Muscle of arm (tissue), 12 donors: ENCODE measurements around the gene FCER1G. TPM values are rescaled to one million over a fixed set of nuclear protein-coding genes. Genes with fewer than 3 reads are reported as not detected.
"Not testable (repeated sequence)": the region's sequence is repeated elsewhere in the genome, so short reads cannot be mapped to it uniquely, and the experiment has no call there.

Source experiments
- DNase-seq: peaks from one replicate; pipeline ENCODE4 v3.0.0-alpha.2; 2013
- polyA plus RNA-seq, 12 donors: library from polyadenylated mRNA; unstranded; fragments of 120-200 nt; gene quantifications; one replicate each; pipeline ENCODE4 v1.2.1, GENCODE V29; 2013; ENCODE audit not compliant: insufficient read length in 12 of 12

Gene FCER1G
- polyA plus RNA-seq, 12 donors = 12.5 to 37.0 (median 18.9) TPM; not detected in 2

DNA sequence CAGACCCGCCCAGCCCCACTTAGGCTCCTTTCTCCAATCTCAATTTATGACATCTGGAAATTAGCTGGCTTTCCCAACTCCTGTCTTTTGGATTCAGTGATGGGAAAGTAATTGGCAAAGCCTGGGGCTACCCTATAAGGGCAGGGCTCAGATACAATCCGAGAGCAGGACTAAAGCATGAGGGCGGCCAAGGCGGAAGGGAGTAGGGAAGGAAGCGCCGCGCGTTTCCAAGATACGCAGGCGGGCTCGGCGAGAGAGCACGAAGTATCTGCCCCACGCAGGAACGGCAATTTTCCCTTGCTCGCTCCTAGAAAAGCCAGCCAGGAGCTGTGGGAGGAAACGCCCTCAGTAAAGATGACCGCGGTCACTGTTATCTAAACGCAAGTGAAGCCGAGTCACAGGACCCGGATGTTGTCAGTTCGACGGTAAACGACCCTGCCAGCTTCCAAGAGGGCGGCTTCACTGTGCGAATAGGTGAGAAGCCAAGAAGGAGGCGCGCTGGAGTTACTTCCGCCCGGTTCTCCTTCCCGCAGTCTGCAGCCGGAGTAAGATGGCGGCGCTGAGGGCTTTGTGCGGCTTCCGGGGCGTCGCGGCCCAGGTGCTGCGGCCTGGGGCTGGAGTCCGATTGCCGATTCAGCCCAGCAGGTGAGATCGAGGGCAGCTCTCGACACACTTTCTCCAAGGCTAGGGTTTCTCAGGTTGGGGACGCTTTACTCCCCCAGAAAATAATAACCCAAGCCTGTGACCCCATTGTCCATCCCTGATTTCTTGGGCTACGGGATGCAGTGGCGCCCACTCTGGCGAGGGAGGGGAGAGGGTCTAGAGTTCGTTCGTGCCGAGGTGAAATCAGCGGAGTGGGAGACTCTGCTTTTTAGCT, 13.0 kb upstream of the FCER1G start, which contains the start of gene NDUFS2:
NDUFS2 (plus strand) TSS at position 532 of the 877 bp plus-strand sequence; CDS start at position 551, 19 bp downstream.
- peak; percentile 98 for DNase-seq

DNA sequence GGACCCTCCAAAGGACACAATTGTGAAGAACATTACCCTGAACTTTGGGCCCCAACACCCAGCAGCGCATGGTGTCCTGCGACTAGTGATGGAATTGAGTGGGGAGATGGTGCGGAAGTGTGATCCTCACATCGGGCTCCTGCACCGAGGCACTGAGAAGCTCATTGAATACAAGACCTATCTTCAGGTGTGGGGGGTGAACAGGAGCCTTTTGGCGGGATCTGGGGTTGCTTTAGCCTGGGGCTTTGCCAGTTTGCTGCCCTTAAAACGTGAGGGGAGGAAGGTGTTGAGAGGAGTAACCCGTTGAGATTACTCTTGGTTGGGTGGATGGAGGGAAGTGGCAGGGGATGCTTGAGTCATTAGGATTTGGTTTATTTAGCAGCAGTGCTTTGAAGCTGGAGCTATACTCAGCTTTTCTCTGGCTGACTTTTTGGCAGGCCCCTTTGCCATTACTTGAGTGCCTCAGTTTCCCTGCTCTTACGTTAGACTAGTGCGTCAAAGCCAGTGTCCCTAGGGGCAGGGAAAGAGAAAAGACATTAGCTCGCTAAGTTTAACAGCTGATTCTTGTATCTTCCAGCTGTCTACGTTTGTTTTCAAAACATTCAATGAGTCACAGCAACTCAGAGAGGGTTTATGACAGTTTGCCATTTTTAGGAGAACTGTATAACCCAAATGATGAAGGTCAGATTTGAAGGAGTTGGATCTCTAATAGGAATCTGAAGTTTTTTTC, 8.5 kb upstream of the FCER1G start:
- no peak for DNase-seq

DNA sequence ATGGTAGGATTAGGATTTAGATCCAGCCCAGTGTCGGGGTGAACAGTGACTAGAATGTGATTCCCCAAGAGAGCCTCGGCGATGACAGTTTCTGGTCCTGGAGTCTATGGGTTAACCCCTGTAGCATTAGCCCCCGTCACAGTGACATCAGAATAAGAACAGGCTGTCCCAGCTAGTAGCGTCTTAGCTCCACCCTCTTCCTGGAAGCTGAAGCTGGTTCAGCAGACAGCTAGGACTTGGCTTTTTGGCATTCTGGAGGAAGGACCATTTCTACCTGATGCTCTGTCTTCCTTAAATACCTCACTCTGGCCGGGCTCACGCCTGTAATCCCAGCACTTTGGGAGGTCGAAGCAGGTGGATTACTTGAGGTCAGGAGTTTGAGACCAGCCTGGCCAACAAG, 7.9 kb upstream of the FCER1G start:
- DNase-seq = no peak

DNA sequence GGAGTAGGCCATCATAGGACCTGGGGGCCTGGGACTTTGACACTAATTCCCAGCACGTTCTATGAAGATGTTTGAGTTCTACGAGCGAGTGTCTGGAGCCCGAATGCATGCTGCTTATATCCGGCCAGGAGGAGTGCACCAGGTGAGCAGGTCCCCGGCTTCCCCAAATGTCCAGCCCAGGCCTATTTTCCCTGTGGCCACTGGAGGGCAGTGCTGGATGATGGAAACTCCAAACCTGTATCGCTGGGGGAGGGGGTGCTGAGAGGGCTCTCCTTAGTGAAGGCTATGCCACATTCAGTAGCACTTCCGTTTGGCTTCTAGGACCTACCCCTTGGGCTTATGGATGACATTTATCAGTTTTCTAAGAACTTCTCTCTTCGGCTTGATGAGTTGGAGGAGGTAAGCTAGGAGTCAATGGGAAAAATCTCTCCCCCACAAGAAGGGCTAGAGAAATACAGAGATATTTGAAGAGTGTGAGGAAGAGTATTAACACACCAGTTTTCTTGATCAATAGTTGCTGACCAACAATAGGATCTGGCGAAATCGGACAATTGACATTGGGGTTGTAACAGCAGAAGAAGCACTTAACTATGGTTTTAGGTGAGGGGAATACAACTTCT, 5.2 kb upstream of the FCER1G start:
- no peak for DNase-seq

DNA sequence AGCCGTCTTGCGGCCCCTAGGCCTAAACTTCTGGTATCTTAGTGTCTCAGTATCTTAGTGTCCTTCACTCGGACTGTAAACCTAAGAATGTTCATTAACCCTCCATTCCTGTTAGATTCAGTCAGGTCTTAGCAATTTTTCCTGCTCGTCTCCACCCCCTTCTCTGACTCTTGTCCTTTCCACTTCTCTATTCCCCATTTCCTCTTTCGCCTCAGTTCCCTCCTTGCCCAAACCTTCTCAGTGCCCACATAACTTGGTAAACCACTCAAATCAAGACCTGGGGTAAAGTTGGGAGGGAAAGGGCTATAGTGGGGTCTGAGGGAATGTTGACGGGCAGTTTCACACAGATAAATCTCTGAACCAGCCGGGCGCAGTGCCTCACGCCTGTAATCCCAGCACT, 726 bp upstream of the FCER1G start:
- DNase-seq = no peak

DNA sequence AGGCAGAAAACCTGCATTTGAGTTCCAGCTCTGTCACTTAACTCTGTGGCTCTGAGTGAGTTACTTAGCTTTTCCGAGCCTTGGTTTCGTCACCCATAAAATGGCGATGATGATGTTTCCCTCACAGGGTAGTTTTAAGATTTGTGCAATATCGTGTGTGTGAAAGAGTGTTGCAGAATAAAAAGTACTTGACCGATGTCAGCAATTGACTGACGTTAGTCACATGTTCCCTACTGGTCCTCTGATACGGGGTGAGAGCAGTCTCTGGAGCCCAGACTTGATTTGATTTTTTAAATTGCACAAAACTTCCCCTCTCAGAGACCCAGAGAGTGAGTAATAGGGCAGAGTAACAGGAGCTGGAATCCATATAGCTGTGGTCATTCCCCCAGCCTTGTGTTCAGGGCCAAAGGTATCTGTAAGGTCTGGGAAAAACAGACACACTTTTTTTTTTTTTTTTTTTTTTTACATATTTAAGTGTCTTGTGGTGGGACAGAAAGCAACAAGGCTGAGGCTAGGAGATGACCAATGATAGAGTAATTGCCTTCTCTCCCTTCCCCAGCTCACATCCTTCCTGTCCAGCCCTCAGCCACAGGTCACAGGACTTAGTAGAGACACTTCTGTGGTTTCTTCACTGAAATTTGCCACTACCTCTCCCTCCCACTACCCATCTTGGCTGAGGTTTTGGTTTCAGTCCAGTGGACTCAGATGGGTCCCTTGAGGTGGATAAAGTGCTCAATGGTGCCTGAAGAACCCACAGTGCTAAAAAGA, 2.0 kb downstream of the FCER1G start:
- DNase-seq = no peak

DNA sequence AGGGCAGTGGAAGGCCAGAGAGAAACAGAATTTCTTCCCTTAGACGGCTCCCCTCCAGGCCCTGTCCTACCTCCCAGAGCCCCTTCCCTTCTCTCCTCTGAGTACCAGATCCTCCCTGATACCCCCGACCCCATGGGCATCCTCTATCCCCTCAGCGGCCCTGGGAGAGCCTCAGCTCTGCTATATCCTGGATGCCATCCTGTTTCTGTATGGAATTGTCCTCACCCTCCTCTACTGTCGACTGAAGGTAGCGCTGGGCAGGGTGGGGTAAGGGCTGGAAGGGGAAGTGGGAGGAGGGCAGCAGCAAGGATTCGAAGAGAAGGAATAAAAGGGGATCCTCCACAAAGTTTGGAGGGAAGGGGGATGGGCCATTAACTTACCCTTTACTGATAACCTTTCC, 2.7 kb downstream of the FCER1G start:
- DNase-seq = no peak

DNA sequence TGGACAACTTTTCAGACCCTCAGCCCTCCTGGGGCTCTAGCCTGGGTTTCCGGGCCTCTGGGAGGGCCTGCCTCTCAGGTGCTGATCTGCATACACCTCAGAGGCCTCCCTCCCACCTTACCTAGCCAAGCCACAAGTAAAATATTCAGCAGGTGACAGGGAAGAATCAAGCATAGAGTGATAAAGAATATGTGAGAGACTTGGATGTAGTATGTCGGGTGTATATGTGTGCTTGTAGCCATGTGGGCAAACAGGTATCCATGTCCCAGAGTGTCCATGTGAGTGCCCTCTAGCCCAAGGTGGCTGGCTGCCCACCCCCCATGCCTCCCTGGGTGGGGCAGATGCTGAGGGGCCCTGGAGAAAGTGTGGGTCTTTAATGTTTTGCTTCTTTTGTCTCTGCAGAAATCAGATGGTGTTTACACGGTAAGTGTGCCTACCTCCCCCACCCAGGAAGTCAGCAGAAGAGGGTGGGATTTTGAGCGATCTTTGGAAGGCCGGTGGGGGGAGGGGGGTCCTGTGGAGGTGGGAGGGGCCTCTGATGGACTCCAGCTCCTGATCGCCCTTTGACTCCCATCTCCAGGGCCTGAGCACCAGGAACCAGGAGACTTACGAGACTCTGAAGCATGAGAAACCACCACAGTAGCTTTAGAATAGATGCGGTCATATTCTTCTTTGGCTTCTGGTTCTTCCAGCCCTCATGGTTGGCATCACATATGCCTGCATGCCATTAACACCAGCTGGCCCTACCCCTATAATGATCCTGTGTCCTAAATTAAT, 3.4 kb downstream of the FCER1G start:
- no peak for DNase-seq

DNA sequence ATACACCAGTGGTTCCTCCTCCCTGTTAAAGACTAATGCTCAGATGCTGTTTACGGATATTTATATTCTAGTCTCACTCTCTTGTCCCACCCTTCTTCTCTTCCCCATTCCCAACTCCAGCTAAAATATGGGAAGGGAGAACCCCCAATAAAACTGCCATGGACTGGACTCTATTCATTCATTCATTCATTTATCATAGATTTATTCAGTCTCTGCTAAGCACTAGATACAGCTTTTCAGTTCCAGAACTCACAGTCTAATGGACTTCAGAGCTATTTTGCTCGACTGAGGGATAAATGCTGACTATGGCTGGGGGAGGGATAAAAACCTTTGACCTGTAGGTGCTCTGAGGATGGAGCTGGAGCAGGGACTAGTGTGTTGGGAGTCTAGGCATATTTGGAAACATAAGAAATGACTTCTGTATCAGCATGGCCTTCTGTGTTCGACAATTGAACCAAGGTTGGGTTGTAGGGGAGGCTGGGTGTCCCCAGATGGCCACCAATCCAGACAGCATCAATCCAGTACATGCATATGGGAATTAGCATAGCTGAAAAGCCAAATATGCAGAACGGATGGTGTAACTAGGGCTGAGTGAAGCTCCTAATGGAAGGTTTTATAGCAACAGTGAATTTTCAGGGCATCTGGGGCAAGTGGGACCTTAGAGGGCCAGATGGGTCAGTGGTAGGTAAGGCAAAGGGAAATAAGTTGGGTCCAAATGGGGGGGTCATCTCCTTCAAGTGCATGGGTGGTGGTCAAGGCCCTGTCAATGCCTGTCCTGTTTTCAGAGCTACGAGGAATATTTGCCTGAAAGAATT, 4.2 kb downstream of the FCER1G start:
- DNase-seq = no peak

DNA sequence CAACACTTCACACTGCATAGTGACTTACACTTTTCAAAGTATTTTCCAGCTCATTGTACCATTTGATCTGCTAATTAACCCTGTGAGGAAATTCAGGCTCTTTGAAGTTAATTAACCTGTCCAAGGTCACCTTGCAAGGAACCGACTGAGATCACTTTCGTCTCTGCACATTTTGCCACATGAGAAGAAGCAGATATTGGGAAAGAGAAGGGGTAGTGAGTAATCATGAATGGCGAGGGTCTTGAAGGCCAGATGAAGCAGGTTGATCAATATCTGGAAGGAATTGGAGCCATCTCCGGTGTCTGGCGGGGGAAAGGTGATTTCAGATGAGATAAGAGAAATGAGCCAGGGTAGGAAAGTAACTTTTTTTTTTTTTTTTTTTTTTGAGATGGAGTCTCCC, 4.9 kb downstream of the FCER1G start:
- DNase-seq = no peak

DNA sequence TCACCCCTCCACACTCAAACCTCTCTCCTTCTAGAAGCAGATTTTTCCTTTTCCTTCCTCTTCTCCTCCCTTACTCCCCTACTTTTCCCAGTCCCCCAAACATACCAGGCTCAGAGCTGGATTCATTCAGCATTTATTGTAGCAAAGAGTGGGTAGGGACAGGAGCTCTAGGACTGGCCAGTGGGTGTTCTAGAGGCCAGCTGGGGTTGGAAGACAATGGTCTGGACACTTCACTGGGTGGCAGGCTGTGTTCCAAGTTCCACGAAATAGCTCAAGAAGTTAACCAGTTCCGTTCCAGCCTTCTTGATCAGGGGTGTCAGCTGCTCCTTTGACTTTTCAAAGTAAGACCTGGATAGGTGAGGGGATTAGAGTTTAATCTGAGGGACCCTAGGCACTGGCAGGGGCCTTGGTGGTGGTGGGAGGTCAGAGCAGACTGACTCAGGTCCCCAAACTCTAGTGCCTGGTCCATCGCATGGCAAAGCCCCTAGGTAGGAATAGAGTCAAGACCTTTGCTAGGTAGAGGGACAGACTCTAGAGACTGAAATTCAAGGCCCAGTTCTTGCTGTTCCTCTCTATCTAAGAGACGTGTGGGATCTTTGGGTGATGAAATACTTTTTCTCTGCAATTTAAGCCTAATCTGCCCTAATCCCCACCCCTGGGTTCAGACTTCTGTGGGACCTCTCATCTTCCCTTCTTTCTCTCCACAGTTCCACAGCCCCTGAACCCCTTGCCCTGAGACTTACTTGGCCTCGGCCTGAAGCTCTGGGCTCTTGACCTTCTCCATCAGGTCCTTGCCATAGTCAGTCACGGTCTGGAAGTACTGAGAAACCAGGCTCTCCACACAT, 7.3 kb downstream of the FCER1G start:
- no peak for DNase-seq

DNA sequence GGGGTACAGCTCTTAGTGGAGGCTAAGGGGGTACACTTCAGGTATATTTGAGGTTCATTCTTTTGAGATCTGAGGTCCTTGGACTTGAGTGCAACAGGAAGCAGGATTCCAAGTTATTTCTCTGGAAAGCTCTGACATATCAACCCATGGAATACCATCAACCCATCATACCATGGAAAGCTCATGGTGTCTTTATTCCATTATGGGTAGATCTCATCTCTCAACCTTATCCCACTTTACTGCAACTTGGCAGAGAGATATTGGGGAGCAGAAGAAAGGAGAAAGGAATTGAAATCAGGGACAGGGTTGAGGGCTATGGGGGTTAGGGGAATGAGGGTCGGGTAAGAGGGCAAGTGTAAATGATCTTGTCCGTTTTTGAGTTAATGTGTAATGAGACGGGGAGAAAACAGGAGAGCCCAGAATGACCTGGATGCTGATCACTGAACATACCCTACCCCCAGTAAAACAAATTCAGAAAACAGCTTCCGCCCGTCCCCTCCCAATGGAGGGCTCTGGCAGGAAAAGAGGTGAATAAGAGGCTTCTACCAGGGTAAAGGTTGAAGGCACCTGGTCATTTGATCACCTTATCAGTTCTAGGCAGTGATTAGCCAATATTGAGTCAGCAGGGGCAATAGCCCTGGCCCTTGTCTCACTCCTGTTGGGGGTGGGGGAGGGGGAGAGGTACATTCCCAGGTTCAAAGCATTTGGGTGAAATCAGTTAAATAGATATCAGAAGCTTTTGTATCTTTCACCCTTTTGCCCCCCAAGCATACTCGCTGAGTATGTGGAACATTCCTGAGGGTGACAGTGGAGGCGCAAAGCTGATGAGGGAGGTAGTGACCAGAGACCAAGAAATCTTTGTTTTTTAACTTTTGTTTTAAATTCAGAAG, 9.0 kb downstream of the FCER1G start:
- DNase-seq = no peak

DNA sequence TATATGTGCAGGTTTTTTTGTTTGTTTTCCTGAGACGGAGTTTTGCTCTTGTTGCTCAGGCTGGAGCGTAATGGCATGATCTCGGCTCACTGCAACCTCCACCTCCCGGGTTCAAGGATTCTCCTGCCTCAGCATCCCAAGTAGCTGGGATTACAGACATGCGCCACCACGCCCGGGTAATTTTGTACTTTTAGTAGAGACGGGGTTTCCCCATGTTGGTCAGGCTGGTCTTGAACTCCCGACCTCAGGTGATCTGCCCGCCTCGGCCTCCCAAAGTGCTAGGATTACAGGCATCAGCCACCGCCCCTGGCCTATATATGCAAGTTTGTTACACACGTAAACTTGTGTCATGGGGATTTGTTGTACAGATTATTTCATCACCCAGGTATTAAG, 9.6 kb downstream of the FCER1G start:
- not testable (repeated sequence) for DNase-seq

DNA sequence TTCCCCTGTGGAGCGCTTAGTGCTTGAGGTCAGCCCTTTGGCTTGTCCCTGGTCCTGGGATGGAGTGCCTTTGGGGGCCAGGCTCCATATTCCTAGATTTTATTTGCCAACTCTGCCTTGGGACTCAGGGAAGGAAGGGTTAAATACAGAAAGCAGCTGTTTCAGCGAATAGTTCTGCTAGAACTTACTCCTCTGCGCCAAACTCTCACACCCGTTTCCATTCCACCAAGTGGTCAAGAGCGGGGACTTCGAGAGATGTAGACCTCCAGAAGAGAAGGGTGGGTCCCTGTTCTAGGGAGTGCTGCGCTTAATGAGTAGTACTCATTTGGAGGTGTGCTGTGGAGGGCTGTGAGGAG, 10.1 kb downstream of the FCER1G start:
- no peak for DNase-seq

DNA sequence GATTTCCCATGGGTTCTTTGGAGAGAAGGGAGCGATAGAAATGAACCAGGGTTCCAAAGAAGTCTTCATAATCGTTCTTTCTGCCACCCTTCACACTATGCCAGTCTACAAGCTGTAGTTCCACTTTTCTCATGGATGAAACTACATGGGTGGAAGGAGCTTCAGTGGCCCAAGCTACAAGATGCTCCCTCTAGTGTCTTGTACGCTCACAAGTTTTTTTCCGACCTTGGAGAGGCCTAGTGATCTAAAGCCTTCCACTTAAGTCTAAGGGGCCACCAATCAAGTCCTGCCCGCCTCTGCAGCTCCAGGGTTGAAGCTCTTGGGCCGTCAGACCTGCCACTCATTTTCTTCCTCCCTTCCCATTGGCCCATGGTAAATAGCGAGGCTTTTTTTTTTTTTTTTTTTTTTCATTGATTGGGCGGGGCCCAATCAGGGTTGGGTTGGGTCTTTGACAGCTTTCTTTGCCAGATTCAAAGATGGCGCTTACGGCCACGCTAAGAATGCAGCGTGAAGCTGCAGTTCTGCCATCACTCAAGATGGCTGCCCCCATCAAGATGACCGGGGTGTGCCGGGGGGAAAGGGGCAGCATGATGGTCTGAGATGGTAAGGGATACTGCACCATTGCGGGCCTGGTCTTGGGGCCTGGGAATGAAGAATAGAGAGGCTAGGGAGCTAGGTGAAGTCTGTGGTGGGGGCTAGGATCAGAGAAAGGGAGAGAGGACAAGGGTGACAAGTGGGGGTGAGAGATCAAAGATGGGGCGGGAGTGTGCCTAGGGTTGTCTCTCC, 10.6 kb downstream of the FCER1G start, which contains the start of gene TOMM40L:
TOMM40L (plus strand) TSS at position 527 of the 786 bp plus-strand sequence. CDS start 430 bp downstream, outside the sequence.
- peak; percentile 96 for DNase-seq

DNA sequence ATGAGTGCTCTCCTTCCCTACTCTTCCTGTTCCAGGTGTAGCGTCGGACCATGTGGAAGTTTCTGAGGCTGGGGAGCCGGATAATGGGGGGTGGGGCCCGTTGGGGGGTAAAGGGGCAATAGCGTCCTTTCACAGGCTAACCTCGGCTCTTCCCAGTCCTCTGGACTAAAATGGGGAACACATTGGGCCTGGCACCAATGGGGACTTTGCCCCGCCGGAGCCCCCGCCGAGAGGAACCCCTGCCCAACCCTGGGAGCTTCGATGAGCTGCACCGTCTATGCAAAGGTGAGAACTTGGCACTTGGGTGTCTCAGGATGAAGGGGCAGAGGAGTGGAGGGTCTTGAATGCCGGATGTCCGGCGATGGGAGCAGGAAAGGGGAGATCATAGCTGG, 11.2 kb downstream of the FCER1G start:
- no peak for DNase-seq

DNA sequence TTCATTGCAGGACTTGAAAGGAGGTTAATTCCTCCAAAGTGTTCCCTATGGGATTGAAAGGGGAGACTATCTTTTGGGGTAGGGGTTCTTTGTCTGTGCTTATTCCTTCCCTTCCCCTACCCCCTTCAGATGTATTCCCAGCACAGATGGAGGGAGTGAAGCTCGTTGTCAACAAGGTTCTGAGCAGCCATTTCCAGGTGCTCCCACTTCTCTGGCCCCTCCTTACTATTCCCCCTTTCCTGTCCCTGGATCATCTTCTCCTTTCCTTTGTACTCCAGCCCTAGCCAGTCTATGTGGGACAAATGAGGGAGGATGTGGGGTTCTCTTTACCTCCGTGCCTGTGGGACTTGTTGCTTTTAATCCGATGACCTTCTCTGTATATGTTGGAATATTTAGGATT, 11.7 kb downstream of the FCER1G start:
- no peak for DNase-seq
